ENCODE data around the gene ZC3H4.
"Not testable (repeated sequence)": the region's sequence is repeated elsewhere in the genome, so short reads cannot be mapped to it uniquely, and the experiment has no call there.

Gene ZC3H4

DNA sequence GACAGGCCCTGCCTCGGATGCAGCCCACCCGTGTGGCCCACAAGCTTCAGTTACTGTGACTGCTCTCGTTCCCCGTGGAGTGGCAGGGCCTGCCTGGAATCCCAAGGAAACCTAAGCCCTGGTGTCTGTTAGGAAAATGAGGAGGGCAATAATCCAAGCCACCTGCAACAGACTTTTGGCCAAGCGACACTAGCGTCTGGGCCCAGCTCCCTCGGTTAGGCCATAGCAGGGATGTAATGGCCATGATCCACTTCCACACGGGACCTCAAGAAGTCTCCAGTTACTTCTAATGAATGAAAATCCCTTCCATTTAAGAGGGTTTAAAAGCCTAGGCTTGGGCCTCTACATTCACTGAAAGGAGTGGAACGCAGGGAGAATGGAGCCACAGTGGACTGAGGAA is 8.9 kb downstream of the ZC3H4 start:
- H3K4me1 ChIP-seq (ENCODE audit: control insufficient read depth, insufficient read depth, low read length): peaks cover 46% of the 10 kb centered on the region
- H3K4me3 ChIP-seq (ENCODE audit: low read length): no peak overlapping the region
- H3K9ac ChIP-seq (ENCODE audit: low read depth, low read length): no peak overlapping the region
- no peaks in the 10 kb centered on the region for H3K27me3 ChIP-seq (ENCODE audit: control insufficient read depth, insufficient read depth, low read length)
- H3K36me3 ChIP-seq (ENCODE audit: insufficient read depth, low read length): peaks cover 18% of the 10 kb centered on the region
- H3K9me3 ChIP-seq (replicated peaks; ENCODE audit: low read length): no peaks in the 10 kb centered on the region
- H3K4me2 ChIP-seq (ENCODE audit: low read length): no peak overlapping the region

DNA sequence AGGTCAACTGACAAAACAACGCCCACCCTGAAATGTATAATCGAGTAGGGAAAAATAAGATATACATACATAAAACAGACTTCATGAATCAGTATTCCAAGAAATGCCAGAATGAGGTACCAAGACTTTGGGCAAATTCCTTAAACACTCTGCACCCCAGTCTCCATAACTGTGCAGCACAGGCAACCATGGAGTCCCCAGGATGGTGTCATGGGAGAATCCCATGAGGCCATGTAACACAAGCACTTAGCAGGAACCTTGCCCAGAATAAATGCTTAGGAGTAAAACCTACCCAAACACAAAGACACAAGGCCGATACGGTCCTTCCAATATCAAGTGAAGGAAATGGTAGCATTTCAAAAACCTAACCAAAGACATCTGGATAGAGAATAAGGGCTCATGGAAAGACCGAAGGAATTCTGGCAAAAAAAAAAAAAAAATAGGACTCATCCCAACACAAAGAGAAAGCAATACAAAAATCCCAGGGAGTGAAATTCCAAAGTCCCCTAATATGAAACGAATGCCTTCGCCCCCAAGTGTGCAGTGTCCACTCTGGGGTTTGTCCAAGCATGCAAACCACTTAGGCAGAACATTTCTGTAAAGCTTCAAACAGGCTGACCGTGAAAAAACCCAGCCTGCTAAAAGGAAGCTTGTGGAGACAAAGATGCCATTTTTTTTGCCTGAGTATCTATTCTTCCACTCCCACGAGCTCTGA is 11.1 kb downstream of the ZC3H4 start:
- no peak overlapping the region for H3K4me3 ChIP-seq (ENCODE audit: low read length)
- H3K9me3 ChIP-seq (replicated peaks; ENCODE audit: low read length): no peaks in the 10 kb centered on the region
- H3K36me3 ChIP-seq (ENCODE audit: insufficient read depth, low read length): peaks cover 18% of the 10 kb centered on the region

DNA sequence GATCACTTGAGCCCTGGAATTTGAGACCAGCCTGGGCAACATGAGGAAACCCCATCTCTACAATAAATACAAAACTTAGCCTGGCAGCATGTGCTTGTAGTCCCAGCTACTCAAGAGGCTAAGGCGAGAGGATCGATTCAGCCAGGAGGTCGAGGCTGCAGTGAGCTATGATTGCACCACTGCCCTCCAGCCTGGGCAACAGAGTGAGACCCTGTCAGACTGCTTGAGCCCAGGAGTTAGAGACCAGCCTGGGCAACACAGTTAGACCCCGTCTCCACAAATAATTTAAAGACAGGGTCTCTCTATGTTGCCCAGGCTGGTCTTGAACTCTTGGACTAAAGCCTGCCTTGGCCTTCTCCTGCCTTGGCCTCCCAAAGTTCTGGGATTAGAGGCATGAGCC is 12.5 kb downstream of the ZC3H4 start:
- not testable (repeated sequence) for H3K4me3 ChIP-seq (ENCODE audit: low read length); H3K9me3 ChIP-seq (replicated peaks; ENCODE audit: low read length); H3K4me2 ChIP-seq (ENCODE audit: low read length); H3K9ac ChIP-seq (ENCODE audit: low read depth, low read length); H3K27me3 ChIP-seq (ENCODE audit: control insufficient read depth, insufficient read depth, low read length)
- H3K36me3 ChIP-seq (ENCODE audit: insufficient read depth, low read length): peaks cover 16% of the 10 kb centered on the region
- peaks cover 44% of the 10 kb centered on the region for H3K4me1 ChIP-seq (ENCODE audit: control insufficient read depth, insufficient read depth, low read length)

More for the DNA sequence above, 11.1 kb downstream of the ZC3H4 start:
- no peak overlapping the region for H3K9ac ChIP-seq (ENCODE audit: low read depth, low read length)
- H3K4me1 ChIP-seq (ENCODE audit: control insufficient read depth, insufficient read depth, low read length): peaks cover 44% of the 10 kb centered on the region
- H3K4me2 ChIP-seq (ENCODE audit: low read length): no peak overlapping the region
- H3K27me3 ChIP-seq (ENCODE audit: control insufficient read depth, insufficient read depth, low read length): no peaks in the 10 kb centered on the region

DNA sequence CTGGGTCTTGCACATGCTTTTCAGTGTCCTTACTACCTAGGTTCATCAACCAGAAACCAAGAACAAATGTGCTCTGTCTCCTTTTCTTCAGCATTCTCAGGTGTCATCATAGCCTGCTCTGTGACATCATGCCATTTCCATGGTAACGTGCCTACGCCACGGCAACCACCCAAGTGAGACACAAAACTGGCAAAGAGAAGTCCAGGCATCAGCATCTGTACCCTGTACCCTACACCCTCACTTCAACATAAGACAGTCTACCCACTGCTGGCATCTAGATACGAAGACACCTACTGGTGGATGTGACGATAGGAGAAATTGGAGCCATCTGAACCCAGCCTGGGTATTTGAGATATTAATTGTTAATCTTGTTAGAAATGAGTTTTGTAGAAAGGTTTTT is 13.3 kb downstream of the ZC3H4 start:
- Histone ChIP-seq H3K4me3 (ENCODE audit: low read length) (no peak overlapping the region), H3K36me3 (ENCODE audit: insufficient read depth, low read length) (peaks cover 11% of the 10 kb centered on the region), H3K27me3 (ENCODE audit: control insufficient read depth, insufficient read depth, low read length) (no peaks in the 10 kb centered on the region), H3K9me3 (replicated peaks; ENCODE audit: low read length) (no peaks in the 10 kb centered on the region), H3K4me1 (ENCODE audit: control insufficient read depth, insufficient read depth, low read length) (peaks cover 50% of the 10 kb centered on the region), H3K9ac (ENCODE audit: low read depth, low read length) (no peak overlapping the region), H3K4me2 (ENCODE audit: low read length) (no peak overlapping the region)

DNA sequence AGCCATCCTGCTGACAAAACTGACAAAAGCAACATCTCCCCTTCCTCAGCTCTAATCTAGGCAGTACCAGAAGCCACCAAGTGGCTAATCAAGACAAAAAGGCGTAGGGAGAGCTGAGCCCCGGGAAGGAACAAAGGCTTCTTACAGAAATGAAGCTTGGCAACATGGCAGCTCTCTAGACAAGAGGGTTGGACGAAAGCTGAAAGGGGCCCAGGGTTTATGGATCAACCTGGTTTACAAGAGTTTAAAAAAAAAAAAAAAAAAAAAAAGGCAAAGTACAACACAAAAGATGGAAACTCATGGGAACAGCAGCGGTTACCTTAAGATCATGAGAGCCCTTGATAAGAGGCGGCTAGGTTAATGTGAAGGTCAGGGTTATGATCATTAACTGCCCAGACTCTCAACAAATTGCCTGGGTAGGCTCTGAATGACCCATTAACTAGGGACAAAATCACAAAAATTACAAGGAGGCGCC is 14.0 kb downstream of the ZC3H4 start:
- Histone ChIP-seq H3K4me1 (ENCODE audit: control insufficient read depth, insufficient read depth, low read length) (peaks cover 52% of the 10 kb centered on the region), H3K4me3 (ENCODE audit: low read length) (no peak overlapping the region), H3K9me3 (replicated peaks; ENCODE audit: low read length) (no peaks in the 10 kb centered on the region)

DNA sequence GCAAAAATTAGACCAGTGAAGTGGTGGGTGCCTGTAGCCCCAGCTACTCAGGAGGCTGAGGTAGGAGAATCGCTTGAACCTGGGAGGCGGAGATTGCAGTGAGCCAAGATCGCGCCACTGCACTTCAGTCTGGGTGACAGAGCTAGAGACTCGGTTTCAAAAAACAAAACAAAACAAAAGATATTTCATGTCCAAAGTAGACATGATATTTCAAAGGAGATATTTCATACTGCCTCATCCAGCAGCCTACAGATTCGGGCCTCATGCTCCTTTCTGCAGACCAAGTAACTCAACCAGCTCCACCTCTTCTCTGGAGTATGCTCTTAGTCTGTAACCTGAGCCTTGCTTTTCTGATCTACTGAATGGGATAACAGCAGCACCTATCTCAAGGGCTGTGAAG is 15.0 kb downstream of the ZC3H4 start:
- H3K9ac ChIP-seq (ENCODE audit: low read depth, low read length): no peak overlapping the region

More for the DNA sequence above, 14.0 kb downstream of the ZC3H4 start:
- Histone ChIP-seq H3K9ac (ENCODE audit: low read depth, low read length) (no peak overlapping the region), H3K36me3 (ENCODE audit: insufficient read depth, low read length) (peaks cover 6% of the 10 kb centered on the region), H3K4me2 (ENCODE audit: low read length) (no peak overlapping the region), H3K27me3 (ENCODE audit: control insufficient read depth, insufficient read depth, low read length) (no peaks in the 10 kb centered on the region)

DNA sequence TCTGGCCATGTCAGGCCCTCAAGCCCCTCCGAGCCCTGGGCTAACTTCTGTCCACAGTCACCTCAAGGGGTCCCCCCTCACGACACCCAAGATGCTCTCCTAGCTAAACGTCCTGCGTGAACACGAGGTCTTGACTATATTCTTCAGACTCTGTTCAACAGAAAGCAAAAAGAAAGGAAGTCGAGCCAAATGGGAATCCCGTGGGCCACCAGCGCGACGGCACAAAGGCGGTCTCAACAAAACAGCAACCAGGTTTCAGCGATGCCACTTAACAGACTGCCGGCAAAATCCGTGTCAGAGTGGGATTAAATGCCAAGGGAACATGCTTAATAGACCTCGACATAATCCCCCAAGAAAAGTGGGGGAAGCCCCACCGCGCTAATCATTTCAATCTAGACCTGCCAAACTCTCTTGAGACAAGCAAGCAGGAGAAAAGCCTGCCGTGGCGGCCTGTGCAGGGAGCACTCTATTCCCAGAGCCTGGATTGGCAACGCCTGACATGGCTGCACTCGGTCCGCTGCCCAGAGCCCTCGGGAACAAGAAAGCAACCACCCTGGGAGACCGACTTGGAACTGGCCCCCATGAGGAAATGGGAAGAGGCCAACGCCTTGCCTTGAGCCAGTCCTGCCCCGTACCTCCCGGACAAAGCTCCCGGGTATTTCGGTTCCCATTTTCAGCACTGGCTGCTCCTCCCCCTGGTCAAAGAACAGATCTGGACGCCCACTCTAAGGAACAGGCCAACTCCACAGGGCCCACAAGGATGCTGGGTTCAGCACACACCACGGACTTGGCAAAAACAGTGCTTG is 16.0 kb downstream of the ZC3H4 start:
- no peaks in the 10 kb centered on the region for H3K27me3 ChIP-seq (ENCODE audit: control insufficient read depth, insufficient read depth, low read length)
- H3K4me3 ChIP-seq (ENCODE audit: low read length): peak overlapping the region; percentile 46
- peak overlapping the region; percentile 69 for H3K4me2 ChIP-seq (ENCODE audit: low read length)
- H3K9ac ChIP-seq (ENCODE audit: low read depth, low read length): peak overlapping the region; percentile 59
- H3K36me3 ChIP-seq (ENCODE audit: insufficient read depth, low read length): peaks cover 18% of the 10 kb centered on the region
- H3K4me1 ChIP-seq (ENCODE audit: control insufficient read depth, insufficient read depth, low read length): peaks cover 61% of the 10 kb centered on the region
- H3K9me3 ChIP-seq (replicated peaks; ENCODE audit: low read length): no peaks in the 10 kb centered on the region

More for the DNA sequence above, 15.0 kb downstream of the ZC3H4 start:
- no peak overlapping the region for H3K4me2 ChIP-seq (ENCODE audit: low read length)
- H3K4me1 ChIP-seq (ENCODE audit: control insufficient read depth, insufficient read depth, low read length): peaks cover 60% of the 10 kb centered on the region
- H3K27me3 ChIP-seq (ENCODE audit: control insufficient read depth, insufficient read depth, low read length): no peaks in the 10 kb centered on the region
- H3K4me3 ChIP-seq (ENCODE audit: low read length): no peak overlapping the region
- H3K36me3 ChIP-seq (ENCODE audit: insufficient read depth, low read length): peaks cover 11% of the 10 kb centered on the region
- H3K9me3 ChIP-seq (replicated peaks; ENCODE audit: low read length): no peaks in the 10 kb centered on the region

- Histone ChIP-seq H3K27me3 (ENCODE audit: control insufficient read depth, insufficient read depth, low read length) (no peaks in the 10 kb centered on the region), H3K4me3 (ENCODE audit: low read length) (no peak overlapping the region), H3K36me3 (ENCODE audit: insufficient read depth, low read length) (peaks cover 18% of the 10 kb centered on the region), H3K4me2 (ENCODE audit: low read length) (no peak overlapping the region), H3K9ac (ENCODE audit: low read depth, low read length) (no peak overlapping the region), H3K9me3 (replicated peaks; ENCODE audit: low read length) (no peaks in the 10 kb centered on the region), H3K4me1 (ENCODE audit: control insufficient read depth, insufficient read depth, low read length) (peaks cover 57% of the 10 kb centered on the region)
These were observed 16.9 kb downstream of the ZC3H4 start for GRCh38 chr19:47096721-47097120.

GRCh38 chr19:47096100-47096704 is 17.4 kb downstream of the ZC3H4 start:
- no peaks in the 10 kb centered on the region for H3K9me3 ChIP-seq (replicated peaks; ENCODE audit: low read length)
- peaks cover 18% of the 10 kb centered on the region for H3K36me3 ChIP-seq (ENCODE audit: insufficient read depth, low read length)
- no peaks in the 10 kb centered on the region for H3K27me3 ChIP-seq (ENCODE audit: control insufficient read depth, insufficient read depth, low read length)
- H3K4me3 ChIP-seq (ENCODE audit: low read length): no peak overlapping the region
- H3K4me2 ChIP-seq (ENCODE audit: low read length): no peak overlapping the region
- peaks cover 57% of the 10 kb centered on the region for H3K4me1 ChIP-seq (ENCODE audit: control insufficient read depth, insufficient read depth, low read length)
- H3K9ac ChIP-seq (ENCODE audit: low read depth, low read length): no peak overlapping the region

- Histone ChIP-seq H3K4me2 (ENCODE audit: low read length) (peak overlapping the region; percentile 9), H3K4me1 (ENCODE audit: control insufficient read depth, insufficient read depth, low read length) (peaks cover 57% of the 10 kb centered on the region), H3K9me3 (replicated peaks; ENCODE audit: low read length) (no peaks in the 10 kb centered on the region), H3K9ac (ENCODE audit: low read depth, low read length) (peak overlapping the region; percentile 5), H3K27me3 (ENCODE audit: control insufficient read depth, insufficient read depth, low read length) (no peaks in the 10 kb centered on the region), H3K36me3 (ENCODE audit: insufficient read depth, low read length) (peaks cover 21% of the 10 kb centered on the region), H3K4me3 (ENCODE audit: low read length) (no peak overlapping the region)
These were observed 18.0 kb downstream of the ZC3H4 start for GRCh38 chr19:47095476-47096099.
